B cell (primary cell): ENCODE results near the gene NFYC. TPM values are rescaled to one million over a fixed set of nuclear protein-coding genes. Genes with fewer than 3 reads are reported as not detected.

ENCODE experiments used
- ATAC-seq: fragments of 200-7000 bp; cut with Tn5 transposase; one replicate; pipeline ENCODE4 v1.10.0; 2021; ENCODE audit warnings: low read depth, mild to moderate bottlenecking, moderate number of reproducible peaks, moderate library complexity
- CTCF ChIA-PET: fragments of 350-600 bp; sonication (Branson Sonifier 250); formaldehyde crosslinking; loops from one replicate; lab custom pipeline; 2021; ENCODE audit warnings: antibody characterized with exemption, inconsistent platforms; lab: Charles Lee
- POLR2A ChIA-PET: fragments of 350-600 bp; sonication (Branson Sonifier 250); formaldehyde crosslinking; loops from one replicate; lab custom pipeline; 2021; ENCODE audit warnings: antibody characterized with exemption; lab: Charles Lee
- DNase-seq: peaks from one replicate; pipeline ENCODE4 v3.0.0; 2013
- H2AFZ ChIP-seq: 2 replicates; pipeline ENCODE4 v1.6.1; 2012; ENCODE audit warnings: mild to moderate bottlenecking, low read depth, low read length; ENCODE audit not compliant: insufficient read depth, poor library complexity, severe bottlenecking
- H3K27ac ChIP-seq, 2 donors: 1 replicate in 1 of 2; 2 replicates in 1 of 2; pipeline ENCODE4 v1.5.1; 2012 to 2013; ENCODE audit warnings: low read length in 2 of 2, mild to moderate bottlenecking in 2 of 2, moderate library complexity in 1 of 2
- H3K27me3 ChIP-seq, 4 experiments: fragments of 200-600 bp in 1 of 4; sonication (generic) in 1 of 4; replicated peaks in 1 of 4; 1 replicate in 2 of 4; 2 replicates in 2 of 4; pipeline versions ENCODE4 v1.6.1 to v1.7.0; 2013 to 2016; ENCODE audit warnings: low read length in 3 of 4, mild to moderate bottlenecking in 2 of 4, mixed read lengths in 1 of 4, moderate library complexity in 1 of 4; ENCODE audit not compliant: insufficient read depth in 4 of 4, control insufficient read depth in 3 of 4; ENCODE audit errors: control extremely low read depth in 1 of 4
- H3K36me3 ChIP-seq, 2 experiments: replicated peaks in 1 of 2; 1 replicate in 1 of 2; 2 replicates in 1 of 2; pipeline versions ENCODE4 v1.6.1 to v1.7.1; 2013; ENCODE audit warnings: low read length in 1 of 2; ENCODE audit not compliant: insufficient read depth in 2 of 2, control insufficient read depth in 1 of 2; ENCODE audit errors: control extremely low read depth in 1 of 2, extremely low read depth in 1 of 2
- H3K4me1 ChIP-seq, 2 donors: fragments of 200-600 bp in 1 of 2; sonication (generic) in 1 of 2; 1 replicate in 1 of 2; 2 replicates in 1 of 2; pipeline versions ENCODE4 v1.5.1 to v1.6.1; 2013 to 2017; ENCODE audit warnings: low read length in 2 of 2; ENCODE audit not compliant: control insufficient read depth in 2 of 2, insufficient read depth in 2 of 2
- H3K4me2 ChIP-seq: replicated peaks from 2 replicates; pipeline ENCODE3; 2012; ENCODE audit warnings: mild to moderate bottlenecking, low read depth, low read length; ENCODE audit not compliant: poor library complexity, severe bottlenecking
- H3K4me3 ChIP-seq, 5 experiments: fragments of 200-600 bp in 1 of 5; sonication (generic) in 1 of 5; 1 replicate in 3 of 5; 2 replicates in 2 of 5; pipeline versions ENCODE4 v1.5.1 to v1.7.0; 2011 to 2016; ENCODE audit warnings: low read length in 4 of 5, mild to moderate bottlenecking in 4 of 5, low read depth in 2 of 5, control low read depth in 1 of 5, moderate library complexity in 1 of 5; ENCODE audit not compliant: insufficient read depth in 1 of 5; ENCODE audit errors: control extremely low read depth in 1 of 5, extremely low read depth in 1 of 5
- H3K79me2 ChIP-seq: fragments of 200-600 bp; sonication (generic); one replicate; pipeline ENCODE4 v1.6.0; 2016; ENCODE audit warnings: low read length; ENCODE audit not compliant: control insufficient read depth, insufficient read depth
- H3K9ac ChIP-seq: fragments of 200-600 bp; sonication (generic); 2 replicates; pipeline ENCODE4 v1.6.1; 2017; ENCODE audit warnings: mild to moderate bottlenecking, low read length, moderate library complexity
- H3K9me3 ChIP-seq, 3 donors: one replicate each; pipeline versions ENCODE4 v1.6.1 to v1.7.1; 2013; ENCODE audit warnings: low read length in 2 of 3; ENCODE audit not compliant: control insufficient read depth in 2 of 3, insufficient read depth in 1 of 3; ENCODE audit errors: control extremely low read depth in 1 of 3
- H4K20me1 ChIP-seq: 2 replicates; pipeline ENCODE4 v1.6.0; 2012; ENCODE audit warnings: mild to moderate bottlenecking, low read length; ENCODE audit not compliant: insufficient read depth, control insufficient read depth, poor library complexity, severe bottlenecking
- H3K27ac Mint-ChIP-seq: one replicate; pipeline ENCODE4 v1.8.0; 2021; ENCODE audit warnings: mixed read lengths
- H3K27me3 Mint-ChIP-seq: one replicate; pipeline ENCODE4 v1.8.0; 2021; ENCODE audit warnings: mixed read lengths
- H3K4me1 Mint-ChIP-seq: one replicate; pipeline ENCODE4 v1.8.0; 2021; ENCODE audit warnings: mixed read lengths
- H3K4me3 Mint-ChIP-seq: one replicate; pipeline ENCODE4 v1.8.0; 2021; ENCODE audit warnings: mixed read lengths
- H3K9me3 Mint-ChIP-seq: one replicate; pipeline ENCODE4 v1.8.0; 2022; ENCODE audit warnings: mixed read lengths; ENCODE audit not compliant: insufficient read depth
- EZH2 ChIP-seq: IDR thresholded peaks from 2 replicates; pipeline ENCODE4 v1.6.1; 2012; ENCODE audit warnings: borderline replicate concordance, low read depth, mild to moderate bottlenecking, moderate library complexity, low read length; ENCODE audit not compliant: insufficient read depth, poor library complexity, severe bottlenecking
- WGBS: methylation state at CpG from one replicate; pipeline ENCODE4 v1.1.5; 2013; ENCODE audit warnings: missing lambda C conversion rate; ENCODE audit not compliant: insufficient coverage; 5-methylcytosine and 5-hydroxymethylcytosine counted together
- intact Hi-C: fragments of 100-400 bp; cut with micrococcal nuclease; formaldehyde crosslinking; loops from one replicate; pipeline ENCODE4 v1.10.0; 2022
- polyA plus RNA-seq: library from polyadenylated mRNA; depleted of rRNA; stranded (reverse); fragments of >200 nt; gene quantifications from 2 replicates; pipeline ENCODE4 v1.2.3, GENCODE V29; 2012
- total RNA-seq, 2 donors: library from RNA; stranded (reverse); fragments of 120-200 nt in 1 of 2; gene quantifications; 1 replicate in 1 of 2; 2 replicates in 1 of 2; pipeline versions ENCODE4 v1.2.3 to v1.2.4, GENCODE V29; 2013 to 2022
- TF ChIP-seq, protein P1 (sequence below): fragments of 200-600 bp; IDR thresholded peaks from one replicate; pipeline ENCODE4 v1.8.0; 2022; ENCODE audit warnings: antibody characterized with exemption, mild to moderate bottlenecking

Gene NFYC
- total and polyA plus RNA-seq, 2 donors (not counting 1 experiment from before 2014, with no cell fraction given) = 88.7 to 123 TPM

DNA sequence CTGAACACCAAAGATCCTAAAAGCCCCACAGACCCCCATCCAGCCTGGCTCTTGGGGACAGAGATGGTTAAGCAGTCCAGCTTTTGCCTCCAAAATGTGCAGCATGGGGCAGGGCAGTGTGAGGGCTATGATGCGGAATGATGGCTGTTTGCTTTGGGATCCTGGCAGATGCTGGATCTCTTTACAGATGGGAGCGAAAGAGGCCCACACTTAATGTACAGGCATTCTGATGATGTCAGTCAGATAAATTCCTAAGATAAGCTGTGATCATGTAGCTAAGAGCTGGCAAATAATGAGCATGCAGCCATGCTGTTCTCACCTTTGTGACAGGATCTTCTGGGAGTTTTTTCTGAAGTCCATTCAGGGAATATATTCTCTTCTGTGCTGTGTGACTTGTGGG lies 74.5 kb downstream of the NFYC start:
- WGBS = 92% methylated on average over 2 of the region's 2 CpGs
- intact Hi-C loops = no loop called here
- ATAC-seq (no peak), DNase-seq (no peak)
- peaks cover 9% of the 10 kb centered on the region for H4K20me1 ChIP-seq
- H3K4me1 ChIP-seq = peaks cover 8 to 24% of the 10 kb centered on the region in 2 donors
- TF ChIP-seq EZH2 = no peak
- TF ChIP-seq, protein P1, sequence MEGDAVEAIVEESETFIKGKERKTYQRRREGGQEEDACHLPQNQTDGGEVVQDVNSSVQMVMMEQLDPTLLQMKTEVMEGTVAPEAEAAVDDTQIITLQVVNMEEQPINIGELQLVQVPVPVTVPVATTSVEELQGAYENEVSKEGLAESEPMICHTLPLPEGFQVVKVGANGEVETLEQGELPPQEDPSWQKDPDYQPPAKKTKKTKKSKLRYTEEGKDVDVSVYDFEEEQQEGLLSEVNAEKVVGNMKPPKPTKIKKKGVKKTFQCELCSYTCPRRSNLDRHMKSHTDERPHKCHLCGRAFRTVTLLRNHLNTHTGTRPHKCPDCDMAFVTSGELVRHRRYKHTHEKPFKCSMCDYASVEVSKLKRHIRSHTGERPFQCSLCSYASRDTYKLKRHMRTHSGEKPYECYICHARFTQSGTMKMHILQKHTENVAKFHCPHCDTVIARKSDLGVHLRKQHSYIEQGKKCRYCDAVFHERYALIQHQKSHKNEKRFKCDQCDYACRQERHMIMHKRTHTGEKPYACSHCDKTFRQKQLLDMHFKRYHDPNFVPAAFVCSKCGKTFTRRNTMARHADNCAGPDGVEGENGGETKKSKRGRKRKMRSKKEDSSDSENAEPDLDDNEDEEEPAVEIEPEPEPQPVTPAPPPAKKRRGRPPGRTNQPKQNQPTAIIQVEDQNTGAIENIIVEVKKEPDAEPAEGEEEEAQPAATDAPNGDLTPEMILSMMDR = no peak
- H3K36me3 ChIP-seq = peaks cover 16 to 94% of the 10 kb centered on the region in 2 experiments
- CTCF ChIA-PET = interaction anchor here (0.5 to 3.2 kb wide), 3 partner anchors 9 to 84 kb away, joined by 3 to 38 read pairs (median 6); no protein-coding TSS in a partner anchor
- Mint-ChIP-seq H3K4me1 (peaks cover 29% of the 10 kb centered on the region), H3K9me3 (no peaks in the 10 kb centered on the region), H3K27ac (peak overlapping the region; percentile 59), H3K4me3 (no peak overlapping the region), H3K27me3 (no peaks in the 10 kb centered on the region)
- H3K4me2 ChIP-seq = no peak overlapping the region
- H3K9me3 ChIP-seq = no peaks in the 10 kb centered on the region
- H3K4me3 ChIP-seq = no peak overlapping the region
- no peak overlapping the region for H3K27ac ChIP-seq
- H3K9ac ChIP-seq = no peak overlapping the region
- no peaks in the 10 kb centered on the region for H3K27me3 ChIP-seq
- H2AFZ ChIP-seq = no peak overlapping the region
- H3K79me2 ChIP-seq = no peaks in the 10 kb centered on the region
- POLR2A ChIA-PET = no interaction called here

DNA sequence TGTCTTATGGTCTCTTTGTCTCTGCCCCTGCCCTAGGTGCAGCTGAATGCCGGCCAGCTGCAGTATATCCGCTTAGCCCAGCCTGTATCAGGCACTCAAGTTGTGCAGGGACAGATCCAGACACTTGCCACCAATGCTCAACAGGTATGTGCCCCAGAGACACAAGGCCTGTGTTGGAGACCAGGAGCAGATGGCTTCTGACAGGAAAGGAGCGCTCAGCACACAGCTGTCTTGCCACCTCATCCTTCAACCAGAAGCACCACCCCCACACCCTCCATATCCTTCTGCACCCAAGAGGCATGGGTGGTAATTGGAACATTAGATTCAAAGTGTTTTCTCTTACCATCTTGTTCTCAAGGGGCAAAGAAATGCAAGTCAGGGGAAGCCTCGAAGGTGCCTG lies 75.1 kb downstream of the NFYC start:
- no peak overlapping the region for H3K27ac Mint-ChIP-seq
- peaks cover 24% of the 10 kb centered on the region for H3K4me1 Mint-ChIP-seq
- ATAC-seq = no peak

More for the DNA sequence above, 75.1 kb downstream of the NFYC start:
- H3K4me1 ChIP-seq = peaks cover 8 to 22% of the 10 kb centered on the region in 2 donors
- H2AFZ ChIP-seq = no peak overlapping the region
- no peak overlapping the region for H3K4me3 ChIP-seq
- no peaks in the 10 kb centered on the region for H3K79me2 ChIP-seq
- peaks cover 16 to 94% of the 10 kb centered on the region in 2 experiments for H3K36me3 ChIP-seq
- H3K27me3 ChIP-seq = no peaks in the 10 kb centered on the region
- 96% methylated on average over 3 of the region's 4 CpGs for WGBS
- H3K9ac ChIP-seq = no peak overlapping the region
- DNase-seq = no peak
- H3K27me3 Mint-ChIP-seq = no peaks in the 10 kb centered on the region
- no peak overlapping the region for H3K4me3 Mint-ChIP-seq
- TF ChIP-seq, protein P1 = no peak
- TF ChIP-seq EZH2 = no peak
- CTCF ChIA-PET = interaction anchor here (3.2 kb wide), 1 partner anchor 8 kb away, joined by 38 read pairs; no protein-coding TSS in a partner anchor
- intact Hi-C loops = no loop called here
- POLR2A ChIA-PET = no interaction called here
- no peak overlapping the region for H3K4me2 ChIP-seq
- no peaks in the 10 kb centered on the region for H3K9me3 Mint-ChIP-seq
- H3K9me3 ChIP-seq = no peaks in the 10 kb centered on the region
- no peak overlapping the region for H3K27ac ChIP-seq
- peaks cover 9% of the 10 kb centered on the region for H4K20me1 ChIP-seq
